GM19351 (cell line): ENCODE measurements around the gene AUNIP.

Experiments used
- ATAC-seq: cut with Tn5 transposase; IDR thresholded peaks from one replicate; pipeline ENCODE4 v1.9.1; 2021; ENCODE audit warnings: mild to moderate bottlenecking, moderate library complexity; ENCODE audit not compliant: unreplicated experiment

The AUNIP gene

GRCh38 chr1:25858906-25859789 is at the start of gene AUNIP:
Gene AUNIP (minus strand): TSS chr1:25859457. CDS start chr1:25859357, 100 bp downstream.
- peak; percentile 84 for ATAC-seq

GRCh38 chr1:25909040-25909439 is 49.8 kb upstream of the AUNIP start:
- no peak for ATAC-seq

- ATAC-seq: no peak
These were observed 48.9 kb upstream of the AUNIP start for GRCh38 chr1:25908161-25908560.

GRCh38 chr1:25907601-25908000 is 48.3 kb upstream of the AUNIP start:
- ATAC-seq: no peak

- ATAC-seq: no peak
These were observed 47.5 kb upstream of the AUNIP start for GRCh38 chr1:25906644-25907300.

- ATAC-seq: peak; percentile 65
These were observed 46.7 kb upstream of the AUNIP start, which contains the start of gene STMN1 for GRCh38 chr1:25905680-25906643. Gene STMN1 (minus strand): TSS chr1:25906419. CDS start chr1:25904676, 1,743 bp downstream.

- ATAC-seq: peak; percentile 74
These were observed 45.9 kb upstream of the AUNIP start for GRCh38 chr1:25904943-25905679.

- ATAC-seq: no peak
These were observed 44.7 kb upstream of the AUNIP start for GRCh38 chr1:25903986-25904385.

- ATAC-seq: no peak
These were observed 43.2 kb upstream of the AUNIP start for GRCh38 chr1:25902462-25902861.

GRCh38 chr1:25900219-25900618 is 41.0 kb upstream of the AUNIP start:
- ATAC-seq: no peak

GRCh38 chr1:25899792-25900191 is 40.5 kb upstream of the AUNIP start:
- no peak for ATAC-seq

- no peak for ATAC-seq
These were observed 39.2 kb upstream of the AUNIP start for GRCh38 chr1:25898223-25899015.

- ATAC-seq: no peak
These were observed 38.5 kb upstream of the AUNIP start for GRCh38 chr1:25897754-25898153.

GRCh38 chr1:25896266-25896665 is 37.0 kb upstream of the AUNIP start:
- ATAC-seq: no peak

- ATAC-seq: peak; percentile 82
These were observed 36.2 kb upstream of the AUNIP start for GRCh38 chr1:25895365-25895990.

- no peak for ATAC-seq
These were observed 33.9 kb upstream of the AUNIP start for GRCh38 chr1:25893116-25893515.

- no peak for ATAC-seq
These were observed 32.3 kb upstream of the AUNIP start for GRCh38 chr1:25891606-25892005.

GRCh38 chr1:25890239-25891034 is 31.2 kb upstream of the AUNIP start:
- ATAC-seq: no peak
